DMS153 (cell line): ENCODE data around the gene NOX4.
"Not testable (repeated sequence)": the region's sequence is repeated elsewhere in the genome, so short reads cannot be mapped to it uniquely, and the experiment has no call there.

Experiments
- DNase-seq: peaks from one replicate; lab custom pipeline; 2025; lab: John Stamatoyannopoulos, UW

Gene NOX4

GRCh38 chr11:89379976-89380771 lies 111.0 kb downstream of the NOX4 start:
- not testable (repeated sequence) for DNase-seq

- not testable (repeated sequence) for DNase-seq
These were observed 112.2 kb downstream of the NOX4 start for GRCh38 chr11:89378986-89379385.

DNA sequence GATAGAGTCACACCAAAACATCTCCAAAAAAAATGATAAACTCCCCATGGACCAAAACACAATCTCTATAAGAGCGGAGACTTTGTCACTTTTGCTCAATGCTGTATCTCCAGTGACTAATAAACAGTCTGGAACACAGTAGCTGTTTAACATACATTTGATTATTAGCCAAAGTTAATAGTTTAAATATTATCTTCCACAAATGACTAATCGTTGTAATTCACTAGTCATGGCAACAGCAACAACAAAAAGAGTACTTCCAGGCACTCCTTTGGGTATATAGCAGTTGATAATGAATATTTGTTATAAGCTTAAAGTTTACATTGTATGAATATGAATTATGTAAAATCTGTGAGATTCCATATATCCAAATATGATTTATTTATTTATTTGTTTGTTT lies 121.8 kb downstream of the NOX4 start:
- DNase-seq: not testable (repeated sequence)

DNA sequence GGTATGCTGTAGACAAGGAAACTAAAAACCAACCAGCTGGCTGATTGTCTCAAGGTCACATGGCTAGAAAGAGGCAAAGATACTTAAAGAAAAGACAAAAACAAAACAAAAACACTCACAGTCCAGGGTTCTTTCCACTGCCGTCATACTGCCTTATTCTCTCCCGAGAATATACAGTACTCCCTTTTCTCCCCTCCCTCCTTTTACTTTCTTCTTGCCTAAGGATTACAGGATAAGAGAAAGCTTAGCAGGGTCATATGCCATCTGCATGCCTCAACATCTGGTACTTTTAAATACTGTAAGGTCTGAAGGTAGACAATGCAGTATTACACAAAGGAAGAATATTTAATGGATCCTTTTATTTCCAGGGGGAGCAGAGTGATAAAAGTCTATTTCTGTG lies 126.3 kb downstream of the NOX4 start:
- not testable (repeated sequence) for DNase-seq

- DNase-seq: no peak
These were observed 129.4 kb downstream of the NOX4 start for GRCh38 chr11:89361734-89362133.

GRCh38 chr11:89359208-89359607 lies 132.0 kb downstream of the NOX4 start:
- DNase-seq: not testable (repeated sequence)

DNA sequence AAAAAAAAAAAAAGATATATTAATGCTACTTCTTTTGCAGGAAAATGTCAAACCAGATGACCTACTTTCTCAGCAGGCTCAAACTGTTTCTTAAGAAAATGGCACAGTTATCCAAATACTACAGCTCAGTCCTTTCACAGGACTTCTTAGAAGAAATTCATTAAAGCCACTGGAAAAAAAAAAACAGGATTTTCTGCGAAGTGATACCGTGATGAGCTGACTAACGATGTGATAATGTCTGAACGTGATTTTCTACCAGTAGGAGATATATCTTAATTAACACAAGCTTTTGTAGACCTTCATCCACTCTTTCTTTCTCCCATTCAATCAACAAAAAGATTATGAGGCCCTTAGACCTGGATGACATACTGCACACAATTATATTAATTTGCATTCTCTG lies 132.4 kb downstream of the NOX4 start:
- no peak for DNase-seq

GRCh38 chr11:89355646-89356045 lies 135.5 kb downstream of the NOX4 start:
- no peak for DNase-seq

GRCh38 chr11:89354513-89354912 lies 136.7 kb downstream of the NOX4 start:
- DNase-seq: not testable (repeated sequence)

DNA sequence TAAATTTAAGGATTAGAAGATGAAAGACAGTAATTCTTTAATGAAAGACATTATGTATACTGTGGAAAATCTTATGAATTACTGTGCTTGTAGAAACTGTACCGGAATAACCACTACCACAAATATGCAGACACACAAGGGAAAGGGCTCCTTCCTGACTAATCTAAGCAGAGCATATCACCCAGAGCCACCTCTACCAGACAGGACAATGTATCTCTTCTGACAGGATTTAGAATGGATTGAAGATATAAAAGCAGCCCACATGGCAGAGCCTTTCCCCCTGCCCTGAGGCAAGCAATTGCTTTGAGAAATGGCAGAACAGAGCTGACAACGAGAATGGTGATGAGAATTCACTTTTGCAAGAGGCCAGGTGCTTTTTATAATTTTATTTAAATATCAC lies 144.1 kb downstream of the NOX4 start:
- DNase-seq: no peak

- DNase-seq: no peak
These were observed 144.6 kb downstream of the NOX4 start for GRCh38 chr11:89346601-89347000.

DNA sequence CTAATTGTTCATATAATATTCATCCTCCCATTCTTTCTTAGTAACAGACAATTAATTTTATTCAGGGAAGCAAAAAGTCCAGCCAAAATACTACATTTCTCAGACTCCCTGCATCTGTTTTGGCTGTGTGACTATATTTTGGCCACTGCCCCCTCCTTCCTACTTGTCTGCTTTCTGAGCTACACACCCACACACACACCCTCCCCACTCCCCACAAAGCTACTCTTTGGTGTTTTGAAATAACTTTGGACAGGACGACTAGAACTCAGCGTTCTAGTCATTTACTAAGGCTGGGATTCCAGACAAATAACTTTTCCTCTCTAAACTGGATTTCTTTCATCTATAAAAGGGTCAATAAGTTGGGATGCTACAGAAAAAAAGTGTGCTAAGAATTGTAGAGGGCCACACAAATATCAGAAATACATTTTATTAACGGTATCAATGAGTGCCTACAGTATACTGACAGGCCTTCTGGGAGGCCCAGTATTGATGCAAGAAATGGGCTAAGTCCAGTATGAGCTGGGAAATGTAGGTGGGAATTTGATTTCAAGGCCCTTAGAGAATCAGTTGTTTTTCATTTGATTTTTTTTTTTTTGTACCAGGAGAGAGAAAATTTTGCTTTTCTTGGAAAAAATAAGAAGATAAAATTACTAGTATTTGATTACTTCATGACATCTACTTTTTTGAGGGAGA lies 148.1 kb downstream of the NOX4 start:
- not testable (repeated sequence) for DNase-seq

DNA sequence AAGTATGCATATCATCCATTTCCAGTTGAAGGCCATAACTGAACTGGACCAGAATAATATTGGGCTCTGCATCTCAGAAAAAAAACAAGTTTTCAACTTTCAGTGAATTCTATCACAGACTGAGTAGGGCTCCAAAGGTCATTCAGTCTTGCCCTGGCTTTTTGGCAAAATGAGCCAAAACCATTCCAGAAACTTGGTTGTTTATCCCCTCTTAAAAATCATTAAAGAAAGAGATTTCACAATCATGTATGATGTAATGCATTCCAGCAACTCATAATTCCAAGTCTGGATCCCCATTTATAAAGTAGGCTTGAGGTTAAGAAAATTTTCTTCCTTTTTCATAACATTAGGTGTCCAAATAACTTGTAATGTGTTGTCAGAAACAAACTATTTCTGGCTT lies 150.7 kb downstream of the NOX4 start:
- not testable (repeated sequence) for DNase-seq

DNA sequence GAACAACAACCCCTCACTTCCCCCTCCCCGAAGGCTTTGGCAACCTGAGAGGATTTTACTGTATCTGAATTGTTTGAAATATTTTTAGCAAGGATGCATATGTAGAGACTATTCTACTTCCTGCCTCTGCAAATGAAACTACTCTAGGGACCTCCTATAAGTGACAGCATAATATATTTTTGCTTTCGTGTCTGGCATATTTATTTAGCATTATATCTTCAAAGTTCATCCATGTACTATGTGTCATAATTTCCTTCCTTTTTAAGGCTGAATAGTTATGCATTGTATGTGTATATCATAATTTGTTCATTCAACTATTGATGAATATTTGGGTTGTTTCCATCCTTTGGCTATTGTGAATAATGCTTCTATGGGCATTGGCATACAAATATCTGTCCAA lies 153.1 kb downstream of the NOX4 start:
- not testable (repeated sequence) for DNase-seq

- DNase-seq: not testable (repeated sequence)
These were observed 154.0 kb downstream of the NOX4 start for GRCh38 chr11:89337100-89337650.

DNA sequence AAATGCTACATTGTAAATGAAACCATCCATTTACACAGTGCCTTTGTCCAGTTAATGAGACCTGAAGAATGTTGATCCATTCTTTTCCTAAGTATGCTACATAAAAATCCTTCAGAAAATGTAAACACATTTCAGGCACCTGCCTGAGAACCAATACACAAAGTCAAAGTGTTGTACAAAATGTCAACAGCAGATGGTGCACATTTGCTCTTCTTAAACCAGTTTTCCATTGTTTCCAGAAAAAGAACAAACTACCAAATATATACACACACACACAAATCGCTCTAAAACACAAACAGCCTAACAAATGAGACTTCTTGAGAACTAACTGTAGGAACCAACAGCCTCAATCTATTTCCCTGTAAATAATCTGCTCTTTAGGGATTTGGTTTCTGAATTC lies 157.5 kb downstream of the NOX4 start:
- not testable (repeated sequence) for DNase-seq

GRCh38 chr11:89331940-89332339 lies 159.2 kb downstream of the NOX4 start:
- DNase-seq: not testable (repeated sequence)

- DNase-seq: no peak
These were observed 163.3 kb downstream of the NOX4 start for GRCh38 chr11:89327885-89328284.

DNA sequence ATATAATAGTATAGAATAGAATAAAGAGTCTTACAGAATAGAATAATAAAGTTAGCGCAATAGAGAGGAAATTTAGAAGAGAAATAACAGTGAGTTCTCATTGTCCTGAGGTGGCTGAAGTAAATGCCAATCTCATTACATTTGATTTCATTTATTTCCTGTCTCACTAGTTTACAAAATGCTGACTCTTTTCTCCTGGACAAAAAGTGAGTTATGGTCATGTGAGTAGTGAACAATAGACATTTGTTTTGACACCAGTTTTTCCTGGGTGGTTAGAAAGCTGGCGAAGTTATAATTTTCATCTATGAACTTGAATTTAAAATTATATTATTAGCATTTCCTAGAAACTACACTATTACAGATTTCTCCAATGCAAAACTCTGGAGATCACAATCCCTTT lies 169.8 kb downstream of the NOX4 start:
- DNase-seq: no peak

DNA sequence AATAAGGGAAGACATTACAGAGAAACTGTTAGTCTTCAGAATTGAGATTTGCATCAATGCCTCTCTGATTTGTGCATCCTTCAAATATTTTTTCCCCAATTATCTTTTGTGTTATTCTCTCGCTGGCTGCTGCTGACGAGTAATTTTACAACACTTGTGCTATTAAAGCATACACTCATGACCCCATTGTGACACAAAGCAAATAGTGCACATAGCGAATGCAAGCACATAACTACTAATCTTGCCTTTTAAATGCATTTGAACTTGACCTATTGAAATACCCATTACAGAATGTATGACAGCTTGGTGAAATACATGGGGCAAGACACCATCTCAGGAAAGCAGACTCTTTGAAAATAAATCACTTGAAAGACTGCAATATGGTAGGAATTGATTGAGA lies 180.6 kb downstream of the NOX4 start:
- DNase-seq: not testable (repeated sequence)

DNA sequence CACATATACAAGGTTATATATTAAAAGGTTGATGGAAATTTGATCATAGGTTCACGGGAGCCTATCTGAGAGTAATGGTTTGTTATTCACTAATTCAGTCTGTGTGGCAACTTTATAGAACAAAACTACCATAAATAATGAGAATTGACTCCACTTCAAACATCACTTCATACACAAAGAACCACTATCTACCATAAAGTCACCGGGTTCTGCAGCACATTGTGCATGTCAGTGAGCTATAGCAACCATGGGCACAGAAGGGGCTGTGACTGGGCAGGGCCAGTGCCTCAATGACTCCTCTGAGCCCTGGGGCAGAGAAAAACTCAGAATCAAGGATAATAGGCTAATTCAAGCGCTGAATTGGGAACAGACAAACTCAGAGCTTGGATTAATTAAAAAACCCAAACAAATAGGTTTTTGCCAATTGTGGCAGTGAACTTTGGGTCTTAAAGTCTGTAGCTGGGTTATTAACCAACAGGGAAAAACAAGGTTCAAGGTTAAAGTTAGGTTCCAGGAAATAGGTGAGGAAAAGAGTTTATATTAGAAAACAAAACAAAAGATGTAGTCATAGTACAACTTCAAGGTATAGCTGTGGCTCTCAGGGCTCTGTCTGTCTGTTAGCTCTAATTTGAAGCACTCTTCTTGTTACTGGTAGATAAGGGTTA lies 181.7 kb downstream of the NOX4 start:
- not testable (repeated sequence) for DNase-seq

DNA sequence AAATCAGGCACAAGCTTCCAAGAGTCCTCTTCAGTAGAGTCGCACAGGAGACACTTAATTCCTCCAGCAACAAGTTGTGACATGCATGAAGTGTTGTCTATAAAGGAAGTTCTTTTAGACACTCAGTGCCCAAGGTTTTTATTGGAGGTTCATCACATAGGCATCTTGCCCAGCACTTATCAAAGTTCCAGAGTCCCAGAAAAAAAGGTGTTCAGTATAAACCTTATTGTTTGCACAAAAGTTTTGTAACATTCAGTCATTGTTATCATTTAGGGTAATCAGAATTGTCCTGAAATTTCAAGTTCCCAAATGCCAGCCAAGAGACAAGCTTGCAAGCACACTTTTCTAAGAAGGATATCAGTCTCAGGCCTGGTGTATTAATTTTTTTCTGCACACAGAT lies 182.9 kb downstream of the NOX4 start:
- DNase-seq: not testable (repeated sequence)
